Stimulated activated CD4-positive, alpha-beta T cell treated with anti-CD3 and anti-CD28 coated beads, Interleukin-2, amount 100 ng/mL, for 24 hours (primary cell): Measurements from ENCODE around the gene HERPUD1.

Experiments used
- DNase-seq, 2 donors: peaks; one replicate each; pipeline ENCODE4 v3.0.0-alpha.2; 2020

HERPUD1 gene

DNA sequence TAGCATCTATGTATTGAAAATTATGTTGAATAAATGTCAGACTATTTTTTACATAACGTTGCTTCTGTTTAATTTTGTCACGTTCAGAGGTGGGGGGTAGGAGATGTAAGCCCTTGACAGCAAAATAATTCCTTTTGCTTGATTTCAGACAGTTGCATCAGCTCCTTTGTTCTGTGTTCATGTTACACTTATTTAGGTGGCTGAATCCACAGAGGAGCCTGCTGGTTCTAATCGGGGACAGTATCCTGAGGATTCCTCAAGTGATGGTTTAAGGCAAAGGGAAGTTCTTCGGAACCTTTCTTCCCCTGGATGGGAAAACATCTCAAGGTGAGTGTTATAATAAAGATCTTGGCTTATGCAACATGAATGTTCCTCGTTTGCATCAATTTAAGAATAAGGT lies 4.5 kb downstream of the HERPUD1 start:
- no peak for DNase-seq

DNA sequence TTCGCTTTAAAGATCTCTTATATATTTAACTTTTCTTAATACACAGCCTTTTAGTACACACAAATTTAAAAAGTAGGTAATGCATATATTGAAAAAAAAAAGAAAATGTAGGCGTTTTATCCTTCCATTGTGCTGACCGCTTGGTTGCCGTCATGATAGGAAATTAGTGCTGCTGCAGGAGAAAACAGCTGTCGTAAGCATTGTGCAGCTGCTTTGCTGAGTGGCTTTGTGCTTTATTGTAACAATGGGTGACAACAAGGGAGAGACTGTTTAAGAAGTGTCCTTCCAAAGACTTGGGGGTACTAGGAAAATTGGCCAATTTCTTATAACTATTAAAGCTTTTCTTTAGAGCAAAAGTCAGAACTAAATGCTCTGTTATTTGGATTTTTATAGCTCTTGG lies 5.0 kb downstream of the HERPUD1 start:
- no peak for DNase-seq

DNA sequence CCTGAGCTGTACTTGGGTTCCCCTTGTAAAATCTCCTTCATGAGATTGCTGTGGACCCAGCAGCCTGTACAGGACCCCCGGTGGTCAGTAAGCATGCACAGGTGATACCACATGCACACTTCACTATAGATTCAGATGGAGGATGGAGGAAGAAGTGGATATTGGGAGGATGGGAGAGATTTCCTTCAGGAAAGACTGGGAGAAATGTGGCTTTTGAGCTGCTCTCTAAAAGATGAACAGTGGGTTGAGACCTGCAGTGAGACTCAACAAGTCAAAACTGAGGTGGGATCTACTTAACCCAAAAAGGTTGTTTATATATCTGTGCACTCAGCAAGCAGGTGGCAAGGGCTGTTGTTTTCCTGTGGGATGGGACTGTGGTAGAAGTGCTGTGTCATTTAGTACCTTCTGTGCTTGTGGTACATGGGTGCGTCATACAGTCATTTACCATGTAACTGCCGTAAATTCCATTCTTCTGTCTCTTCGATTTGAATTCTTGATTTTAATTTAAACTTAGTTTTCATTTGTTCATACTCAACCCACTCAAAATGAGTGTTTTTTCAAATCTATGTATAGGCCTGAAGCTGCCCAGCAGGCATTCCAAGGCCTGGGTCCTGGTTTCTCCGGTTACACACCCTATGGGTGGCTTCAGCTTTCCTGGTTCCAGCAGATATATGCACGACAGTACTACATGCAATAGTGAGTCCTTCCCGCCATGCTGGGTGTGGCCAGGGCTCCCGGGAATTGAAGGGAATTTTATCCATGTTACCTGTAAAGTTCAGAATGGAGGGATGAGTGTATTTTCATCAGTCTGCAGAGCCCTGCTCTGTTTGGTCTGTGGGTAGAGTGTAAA lies 6.9 kb downstream of the HERPUD1 start:
- peak; percentile 45 to 59 for DNase-seq

DNA sequence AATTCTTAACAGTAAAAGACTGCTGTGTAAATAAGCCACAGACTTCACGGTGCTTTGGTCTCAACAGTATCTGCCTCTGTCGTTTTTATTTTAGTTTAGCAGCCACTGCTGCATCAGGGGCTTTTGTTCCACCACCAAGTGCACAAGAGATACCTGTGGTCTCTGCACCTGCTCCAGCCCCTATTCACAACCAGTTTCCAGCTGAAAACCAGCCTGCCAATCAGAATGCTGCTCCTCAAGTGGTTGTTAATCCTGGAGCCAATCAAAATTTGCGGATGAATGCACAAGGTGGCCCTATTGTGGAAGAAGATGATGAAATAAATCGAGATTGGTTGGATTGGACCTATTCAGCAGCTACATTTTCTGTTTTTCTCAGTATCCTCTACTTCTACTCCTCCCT lies 7.9 kb downstream of the HERPUD1 start:
- no peak for DNase-seq

DNA sequence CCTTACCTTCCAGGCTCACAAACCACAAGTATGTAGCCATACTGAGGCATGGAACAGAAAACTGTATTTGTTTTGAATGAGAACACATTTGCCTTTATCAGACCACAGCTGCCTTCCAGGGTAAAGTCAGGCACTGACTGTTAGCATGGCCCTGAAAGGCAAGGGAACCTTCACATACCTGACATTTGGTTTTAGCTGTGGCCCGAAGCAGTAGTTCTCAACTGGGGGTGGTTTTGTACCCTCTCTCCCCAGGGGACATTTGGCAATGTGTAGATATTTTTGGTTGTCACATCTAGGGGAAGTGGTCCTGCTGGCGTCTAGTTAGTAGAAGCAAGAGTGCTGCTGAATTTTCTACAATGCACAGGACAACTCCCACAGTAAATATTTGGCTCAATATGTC lies 9.2 kb downstream of the HERPUD1 start:
- no peak for DNase-seq

DNA sequence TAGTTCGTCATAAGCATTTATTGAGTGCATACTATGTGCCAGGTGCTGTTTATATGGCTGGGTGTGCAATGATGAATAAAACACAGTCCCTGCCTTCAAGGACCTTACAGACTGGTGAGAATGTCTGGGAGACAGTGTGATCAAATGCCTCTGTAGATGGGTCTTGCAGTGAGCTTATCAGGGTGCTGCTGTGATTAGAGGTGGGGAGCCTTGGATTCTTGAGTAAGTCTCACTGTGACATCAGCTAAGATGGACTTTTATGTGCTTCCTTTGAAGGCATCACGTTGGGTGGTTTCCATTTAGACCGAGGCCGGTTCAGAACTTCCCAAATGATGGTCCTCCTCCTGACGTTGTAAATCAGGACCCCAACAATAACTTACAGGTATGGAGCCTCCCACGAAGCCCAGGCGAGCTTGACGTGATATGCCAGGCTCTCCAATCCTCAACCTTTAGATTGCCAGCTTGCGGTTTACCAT lies 10.0 kb downstream of the HERPUD1 start:
- no peak for DNase-seq

DNA sequence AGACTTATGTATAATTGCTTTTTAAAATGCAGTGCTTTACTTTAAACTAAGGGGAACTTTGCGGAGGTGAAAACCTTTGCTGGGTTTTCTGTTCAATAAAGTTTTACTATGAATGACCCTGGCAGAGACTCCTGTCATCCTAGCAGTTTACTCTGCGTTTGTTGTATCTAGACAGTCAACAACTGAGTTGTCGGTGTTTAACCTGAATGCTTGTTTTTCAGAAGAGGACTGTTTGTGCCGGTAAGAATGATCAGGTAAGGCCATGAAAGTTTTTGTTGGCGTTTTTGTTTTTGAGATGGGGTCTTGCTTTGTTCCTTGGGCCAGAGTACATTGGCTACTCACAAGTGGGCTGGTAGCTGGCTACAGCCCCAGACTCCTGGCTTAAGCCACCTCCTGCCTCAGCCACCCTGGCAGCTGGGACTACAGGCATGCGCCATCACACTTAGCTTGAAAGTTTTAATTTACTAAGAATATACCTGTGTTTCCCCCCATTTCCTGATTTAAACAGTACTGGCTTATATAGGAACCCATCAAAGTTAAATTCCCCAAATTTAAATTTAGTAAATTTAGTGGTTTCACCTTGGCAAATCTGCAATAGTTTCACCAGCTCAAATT lies 11.9 kb downstream of the HERPUD1 start:
- no peak for DNase-seq

DNA sequence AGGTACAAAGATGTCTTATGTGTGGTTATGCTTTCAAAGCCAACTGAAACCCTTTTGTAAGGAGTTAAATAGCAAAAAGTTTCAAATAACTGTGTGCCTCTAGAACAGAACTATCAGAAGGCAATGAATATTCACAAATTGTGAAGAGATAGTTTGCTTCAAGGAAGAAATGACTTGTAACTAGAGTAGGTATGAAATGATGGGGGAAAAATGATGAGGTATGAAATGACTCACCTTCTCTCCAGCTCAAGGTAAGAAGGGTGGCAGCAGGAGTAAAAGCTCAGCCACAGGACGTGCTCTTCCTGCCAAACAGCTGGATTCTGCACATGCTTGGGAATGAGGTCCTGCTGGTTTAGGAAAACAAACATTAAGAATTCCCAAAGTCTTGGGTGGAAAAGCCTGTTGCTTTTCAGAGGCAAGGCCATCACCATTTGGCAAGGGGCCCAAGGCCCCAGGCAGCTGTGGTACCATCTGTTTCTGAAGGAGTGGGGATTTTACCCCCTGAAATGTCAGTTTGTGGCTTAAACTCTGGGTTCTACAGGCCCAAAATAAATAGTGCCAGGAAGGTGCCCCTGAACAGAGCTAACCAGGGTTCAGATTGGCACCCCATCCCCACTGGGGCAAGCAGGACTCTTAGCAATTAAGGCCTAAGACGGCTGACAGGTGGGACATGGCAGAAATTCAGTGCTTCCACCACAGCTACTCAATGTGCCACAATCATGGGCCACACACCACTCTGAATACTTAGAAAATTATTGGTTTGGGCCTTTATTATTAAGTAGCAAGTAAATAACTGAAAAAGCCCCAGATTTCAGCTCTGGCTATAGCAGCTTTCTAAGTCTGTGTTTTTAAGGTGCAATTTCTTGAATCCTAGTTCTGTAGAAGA lies 13.3 kb downstream of the HERPUD1 start:
- DNase-seq: peak; percentile 44 to 48

DNA sequence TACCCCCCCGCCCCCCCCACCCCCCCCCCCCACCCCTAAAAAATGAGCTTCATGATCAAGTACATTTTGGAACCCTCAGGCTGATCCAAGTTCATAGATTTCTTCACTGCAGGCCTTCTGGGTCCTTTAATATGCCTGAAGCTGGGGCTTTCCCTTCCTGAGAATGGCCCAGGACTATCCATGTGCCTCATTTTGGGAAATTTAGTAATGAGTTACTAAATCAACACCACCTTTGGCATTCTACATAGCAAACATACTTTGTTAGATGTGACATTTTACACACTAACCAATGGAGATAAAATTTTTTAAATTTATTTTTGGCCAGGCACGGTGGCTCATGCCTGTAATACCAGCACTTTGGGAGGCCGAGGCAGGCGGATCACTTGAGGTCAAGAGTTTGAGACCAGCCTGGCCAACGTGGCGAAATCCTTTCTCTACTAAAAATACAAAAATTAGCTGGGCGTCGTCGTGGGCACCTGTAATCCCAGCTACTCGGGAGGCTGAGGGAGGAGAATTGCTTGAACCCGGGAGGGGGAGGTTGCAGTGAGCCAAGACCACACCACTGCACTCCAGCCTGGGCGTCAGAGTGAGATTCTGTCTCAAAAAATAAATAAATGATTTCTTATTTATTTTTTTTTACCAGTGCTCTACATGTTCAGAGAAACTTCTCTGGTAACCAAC lies 14.0 kb downstream of the HERPUD1 start:
- DNase-seq: no peak

DNA sequence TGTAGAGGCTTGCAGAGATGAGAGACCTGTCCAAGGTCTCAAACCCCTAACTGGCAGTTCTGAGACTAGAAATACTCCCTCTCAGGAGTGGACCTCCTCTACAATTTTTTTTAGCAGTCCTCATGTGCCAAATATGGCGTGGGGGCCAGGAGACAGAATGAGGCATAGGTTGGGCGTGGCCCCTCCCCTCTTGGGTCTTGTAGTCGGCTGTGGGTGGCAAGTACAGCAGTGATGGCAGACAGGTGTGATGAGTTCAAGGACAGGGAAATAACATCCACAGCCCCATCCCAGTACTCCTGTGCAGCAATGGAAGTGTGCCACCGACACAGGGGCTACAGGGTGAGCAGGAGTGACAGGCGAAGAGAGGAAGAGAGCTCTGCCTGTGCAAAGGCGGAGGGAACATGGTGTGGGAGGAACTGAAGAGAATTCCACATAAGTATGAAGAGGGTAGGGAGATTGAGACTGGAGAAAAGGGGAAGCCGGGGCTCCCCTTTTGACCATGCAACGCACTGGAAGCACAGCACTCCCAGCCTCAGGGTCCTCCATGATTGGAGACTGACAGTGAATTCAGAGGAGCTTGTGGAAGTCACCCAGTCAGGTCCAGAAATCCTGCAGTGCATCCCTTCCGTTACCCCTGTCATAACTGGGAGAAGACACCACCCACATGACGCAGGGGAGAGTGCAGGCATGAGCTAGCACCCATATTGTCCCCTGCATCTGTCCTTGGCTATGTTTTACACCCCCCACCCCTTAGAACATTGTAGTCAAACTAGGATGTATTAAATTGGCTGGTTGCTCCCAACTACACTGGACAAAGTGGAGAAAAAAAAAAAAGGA lies 15.0 kb downstream of the HERPUD1 start:
- no peak for DNase-seq

DNA sequence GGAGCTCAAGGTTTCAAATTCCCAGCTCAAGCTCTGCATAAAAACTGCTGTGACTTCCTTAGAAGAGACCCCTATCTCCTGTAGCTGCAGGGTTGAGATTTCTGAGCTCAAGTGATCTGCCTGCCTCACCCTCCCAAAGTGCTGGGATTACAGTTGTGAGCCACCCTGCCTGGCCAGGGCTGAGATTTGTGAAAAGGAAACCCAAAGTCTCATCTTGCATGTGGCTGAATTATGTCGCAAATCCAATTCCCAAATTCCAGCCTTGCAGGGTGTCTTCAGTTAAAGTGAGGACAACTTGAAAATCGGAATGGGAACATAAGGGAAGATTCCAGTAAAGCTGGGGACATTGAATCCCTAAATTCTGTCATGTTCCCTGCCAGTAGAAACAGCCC lies 15.7 kb downstream of the HERPUD1 start:
- DNase-seq: no peak

DNA sequence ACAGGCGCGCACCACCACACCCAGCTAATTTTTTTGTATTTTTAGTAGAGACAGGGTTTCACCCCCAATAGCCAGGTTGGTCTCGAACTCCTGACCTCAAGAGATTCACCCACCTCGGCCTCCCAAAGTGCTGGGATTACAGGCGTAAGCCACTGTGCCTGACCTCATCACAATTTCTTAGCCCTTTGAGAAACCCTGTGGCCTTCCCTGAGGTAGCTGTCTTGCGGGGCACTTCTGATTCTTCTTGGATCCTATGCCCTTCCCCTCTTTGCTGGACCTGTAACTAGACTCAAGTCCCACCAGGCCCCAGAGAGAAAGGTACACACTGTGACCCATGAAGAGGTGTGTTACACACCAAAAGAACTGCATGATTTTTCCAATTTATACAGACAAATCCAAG lies 16.3 kb downstream of the HERPUD1 start:
- DNase-seq: no peak

DNA sequence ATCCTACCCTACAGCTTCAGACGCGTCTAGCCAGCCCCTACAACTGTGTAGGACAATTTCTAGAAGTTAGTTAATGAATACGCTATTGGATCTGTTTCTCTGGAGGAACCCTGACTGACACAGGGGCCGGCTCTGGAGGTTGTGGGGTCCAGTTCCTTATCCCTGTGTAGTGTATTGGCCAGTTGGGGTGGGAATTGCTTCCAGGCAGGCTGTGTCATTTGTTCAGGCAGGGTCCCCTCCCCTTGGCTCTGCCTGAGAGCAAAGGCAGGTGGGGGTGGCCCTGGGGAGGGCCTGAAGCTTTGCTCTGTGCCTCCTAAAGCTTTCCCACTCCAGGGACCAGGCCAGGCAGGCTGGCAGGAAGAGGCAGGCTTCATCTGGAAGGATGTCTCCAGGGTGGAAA lies 18.1 kb downstream of the HERPUD1 start:
- DNase-seq: no peak

DNA sequence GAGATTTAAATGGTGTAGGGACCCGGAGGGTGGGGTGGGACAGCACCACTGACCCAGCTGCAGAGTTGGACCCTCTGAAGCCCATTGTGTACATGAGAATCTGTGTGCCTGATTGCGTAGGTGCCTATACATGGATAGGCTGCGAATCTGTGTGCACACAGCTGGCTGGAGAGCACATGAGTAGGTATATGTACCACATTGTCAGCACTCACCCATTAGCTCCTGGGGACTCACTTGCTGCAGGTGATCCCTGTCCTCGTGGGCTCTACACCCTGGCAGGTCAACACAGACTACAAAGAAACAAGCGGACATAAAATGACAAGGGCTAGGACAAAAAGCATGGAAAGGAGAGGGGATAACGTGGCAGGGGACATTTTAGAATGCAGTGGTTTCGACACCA lies 18.5 kb downstream of the HERPUD1 start:
- no peak for DNase-seq

DNA sequence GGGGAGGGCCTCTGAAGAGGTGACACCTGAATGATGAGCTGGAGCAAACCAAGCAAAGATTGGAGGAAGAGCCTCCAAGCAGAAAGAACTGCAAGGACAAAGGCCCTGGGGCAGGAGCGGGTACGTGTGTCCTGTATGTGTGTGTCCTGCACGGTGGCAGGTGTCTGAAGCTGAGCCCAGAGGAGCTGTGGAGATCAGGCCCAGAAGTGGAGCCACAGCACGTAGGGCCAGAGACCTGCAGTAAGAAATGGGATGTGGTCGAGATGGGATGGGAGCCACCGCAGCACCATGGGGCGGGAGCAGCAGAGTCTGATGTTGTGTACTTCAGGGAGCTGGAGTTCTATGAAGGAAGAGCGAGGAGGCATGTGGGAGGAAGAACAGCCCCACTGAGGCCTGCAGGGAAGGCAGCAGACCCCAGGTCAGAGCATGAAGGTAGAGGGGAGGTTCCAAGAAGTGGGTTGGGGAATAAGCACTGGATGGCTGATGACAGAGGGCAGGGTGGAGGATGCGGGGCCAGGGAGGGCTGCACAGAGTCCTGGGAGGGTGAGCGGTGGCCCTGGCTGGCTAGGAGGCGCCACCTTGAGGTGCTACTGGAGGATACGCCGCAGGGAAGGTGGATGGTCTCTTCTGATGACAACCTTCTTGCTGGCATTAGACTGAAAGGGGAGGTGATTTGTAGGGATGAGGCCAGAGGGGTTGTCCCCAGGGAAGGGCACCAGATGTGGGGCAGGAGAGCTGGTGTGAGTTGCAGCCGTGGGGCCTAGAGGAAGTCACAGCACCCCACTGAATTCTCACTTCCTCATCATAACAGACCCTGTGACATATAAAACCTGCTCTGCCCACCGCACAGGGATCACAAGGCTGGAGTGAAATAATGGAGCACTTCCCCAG lies 19.2 kb downstream of the HERPUD1 start:
- DNase-seq: peak; percentile 67 to 70

DNA sequence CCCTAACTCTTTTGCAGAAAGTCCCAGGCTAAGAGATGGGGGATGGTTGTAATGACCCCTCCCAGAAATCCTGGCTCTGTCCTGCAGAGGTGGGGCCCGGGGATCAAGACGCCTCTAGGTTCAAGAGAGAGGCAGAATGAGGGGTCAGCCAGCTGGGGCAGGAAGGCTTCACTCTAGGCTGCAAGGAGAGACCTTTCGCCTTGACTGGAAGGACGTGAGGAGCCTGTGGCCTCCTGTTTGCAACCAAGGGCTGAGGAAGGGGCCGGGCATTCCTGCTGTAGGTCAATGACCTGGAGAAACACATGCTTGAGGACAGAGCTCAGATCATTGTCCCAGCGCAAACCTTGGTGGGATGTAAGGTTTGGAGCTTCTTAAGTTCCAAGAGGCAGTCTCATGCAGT lies 21.1 kb downstream of the HERPUD1 start:
- DNase-seq: no peak

DNA sequence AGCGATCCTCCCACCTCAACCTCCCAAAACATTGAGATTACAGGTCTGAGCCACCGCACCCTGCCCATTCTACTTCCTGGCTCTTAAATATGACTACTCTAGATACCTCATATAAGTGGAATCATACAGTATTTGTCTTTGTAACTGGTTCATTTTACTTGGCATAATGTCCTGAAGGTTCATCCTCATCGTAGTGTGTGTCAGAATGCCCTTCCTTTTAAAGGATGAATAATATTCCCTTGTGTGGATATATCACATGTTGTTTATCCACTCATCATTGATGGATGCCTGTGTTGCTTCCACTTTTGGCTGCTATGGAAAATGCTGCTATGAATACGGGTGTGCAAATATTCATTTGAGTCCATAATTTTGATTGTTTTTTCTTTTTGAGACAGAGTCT lies 24.1 kb downstream of the HERPUD1 start:
- no peak for DNase-seq

DNA sequence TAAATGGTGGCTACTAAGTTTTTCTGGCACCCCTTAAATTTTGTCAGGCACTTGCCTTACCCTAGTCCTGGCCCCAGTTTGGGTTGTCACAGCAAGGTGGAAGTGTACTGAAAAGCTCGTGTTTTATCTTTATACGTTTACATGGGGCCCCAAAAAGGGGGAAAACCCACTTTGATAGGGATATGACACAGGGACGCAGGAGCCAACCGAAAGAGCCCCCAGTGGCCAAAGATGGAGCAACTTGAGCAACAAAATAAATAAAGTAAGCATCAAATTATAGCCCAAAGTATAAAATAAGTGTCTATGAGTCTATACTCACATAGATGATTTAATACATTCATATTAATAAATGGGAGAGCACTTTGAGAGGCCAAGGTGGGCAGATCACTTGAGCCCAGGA lies 24.8 kb downstream of the HERPUD1 start:
- no peak for DNase-seq

DNA sequence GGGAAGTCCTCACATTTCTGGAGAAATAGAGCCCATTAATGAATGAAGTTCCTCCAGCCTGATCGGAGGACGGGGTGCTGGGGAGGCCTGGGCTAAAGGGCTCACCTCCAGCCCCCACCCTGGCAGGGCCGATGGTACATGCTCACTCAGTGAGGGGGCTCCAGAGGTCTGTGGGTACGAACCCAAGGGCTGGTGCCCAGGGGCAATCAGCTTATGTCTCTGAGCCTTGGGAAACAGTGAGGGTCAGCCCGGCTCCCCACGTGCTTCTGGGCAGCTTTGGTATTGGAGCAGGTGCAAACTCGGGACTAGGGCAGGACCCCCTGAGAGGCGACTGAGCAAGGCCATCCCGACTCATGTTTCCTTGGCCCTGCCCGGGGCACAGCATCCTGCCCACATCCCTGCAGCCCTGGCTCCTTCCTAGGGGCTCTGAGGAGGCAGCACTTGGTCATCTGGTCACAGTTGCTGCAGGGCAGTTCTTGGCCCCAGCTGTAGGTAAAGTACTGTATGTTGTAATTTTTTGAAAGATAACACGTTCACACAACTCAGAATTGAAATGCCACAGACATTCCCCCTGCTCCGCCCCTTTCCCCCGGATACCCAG lies 28.8 kb downstream of the HERPUD1 start:
- no peak for DNase-seq

DNA sequence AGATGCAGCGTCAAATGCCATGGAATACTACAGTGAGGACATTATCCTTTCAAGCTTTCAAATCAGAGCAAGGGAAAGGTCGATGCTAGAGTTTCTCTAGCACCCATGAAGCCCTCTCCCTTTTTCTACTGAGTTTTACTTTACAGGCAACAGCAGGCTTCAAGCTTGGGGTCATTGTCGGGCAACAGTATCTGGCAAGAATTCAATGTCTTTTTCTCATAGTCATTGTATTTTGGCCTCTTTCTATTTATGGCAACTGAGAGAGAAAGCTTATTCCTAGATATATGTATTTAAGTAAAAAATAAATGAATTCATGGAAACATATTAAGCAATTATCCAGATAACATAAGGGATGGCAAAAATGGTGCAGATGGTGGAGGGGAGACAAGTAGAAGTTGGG lies 29.4 kb downstream of the HERPUD1 start:
- DNase-seq: no peak
